Mesenteric fat pad (tissue), 1 donor: ENCODE data around the gene SCUBE3. TPM values are rescaled to one million over a fixed set of nuclear protein-coding genes. Genes with fewer than 3 reads are reported as not detected.

ENCODE experiments used
- DNase-seq: peaks from one replicate; pipeline ENCODE4 v3.0.0-alpha.2; 2020; ENCODE audit warnings: low spot score
- total RNA-seq: library from RNA; stranded (reverse); fragmentation: NEBNext Ultra II Directional; extraction: Animal tissue kit (Norgen Biotek cat#: 25700); gene quantifications from one replicate; pipeline ENCODE4 v1.2.1, GENCODE V29; 2021
- donor health status: DM: yes; HTN: yes; CAD: no.

SCUBE3 gene
- total RNA-seq, 1 donor from 2014 or later = 0.22 TPM

DNA sequence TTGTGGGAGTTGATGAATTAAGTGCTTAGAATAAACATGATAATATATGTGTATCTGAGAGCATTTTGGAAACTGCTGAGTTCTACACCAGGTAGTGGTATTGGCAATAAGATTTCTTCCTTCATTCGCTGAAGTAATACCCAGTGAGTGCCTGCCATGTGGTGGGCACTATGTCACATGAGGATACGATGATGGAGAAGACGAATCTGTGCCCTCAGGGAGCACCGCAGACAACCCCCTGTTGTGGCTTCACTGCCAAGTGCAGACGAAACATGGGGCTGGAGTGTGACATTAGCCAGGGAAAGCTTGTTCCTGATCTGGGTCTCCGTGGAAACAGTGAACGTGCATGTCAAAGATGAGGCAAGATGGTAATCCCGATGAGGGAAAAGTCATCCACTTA, 53.7 kb downstream of the SCUBE3 start:
- no peak for DNase-seq

DNA sequence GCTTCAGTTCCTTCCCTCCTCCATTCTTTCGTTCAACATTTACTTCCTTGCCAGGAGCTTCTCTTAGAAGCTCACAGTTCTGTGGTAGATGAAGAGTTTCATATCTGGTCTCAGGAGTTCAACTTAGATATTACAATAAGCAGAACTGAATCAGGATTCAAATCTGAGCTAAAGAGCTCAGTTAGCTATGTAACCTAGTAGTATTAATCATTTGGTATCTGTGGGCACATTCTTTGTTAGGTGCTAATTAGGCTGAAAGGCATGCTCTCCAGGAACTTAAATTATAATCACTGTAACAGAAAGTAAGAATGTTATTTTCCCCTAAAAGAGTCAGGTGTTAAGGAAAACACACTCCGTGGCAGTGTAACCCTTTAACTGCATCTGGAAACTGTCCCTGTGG, 54.1 kb downstream of the SCUBE3 start:
- DNase-seq = no peak

DNA sequence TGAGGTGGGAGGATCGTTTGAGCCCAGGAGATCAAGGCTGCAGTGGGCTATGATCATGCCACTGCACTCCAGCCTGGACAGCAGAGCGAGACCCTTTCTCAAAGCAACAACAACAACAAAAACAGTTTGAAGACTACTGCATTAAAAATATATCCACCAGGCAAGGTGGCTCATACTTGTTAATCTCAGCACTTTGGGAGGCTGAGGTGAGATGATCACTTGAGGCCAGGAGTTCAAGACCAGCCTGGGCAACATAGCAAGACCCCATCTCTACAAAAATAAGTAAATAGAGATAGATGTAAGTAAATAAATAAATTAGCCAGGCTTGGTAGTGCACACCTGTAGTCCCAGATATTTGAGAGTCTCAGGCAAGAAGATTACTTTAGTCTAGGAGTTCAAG, 58.2 kb downstream of the SCUBE3 start:
- no peak for DNase-seq

DNA sequence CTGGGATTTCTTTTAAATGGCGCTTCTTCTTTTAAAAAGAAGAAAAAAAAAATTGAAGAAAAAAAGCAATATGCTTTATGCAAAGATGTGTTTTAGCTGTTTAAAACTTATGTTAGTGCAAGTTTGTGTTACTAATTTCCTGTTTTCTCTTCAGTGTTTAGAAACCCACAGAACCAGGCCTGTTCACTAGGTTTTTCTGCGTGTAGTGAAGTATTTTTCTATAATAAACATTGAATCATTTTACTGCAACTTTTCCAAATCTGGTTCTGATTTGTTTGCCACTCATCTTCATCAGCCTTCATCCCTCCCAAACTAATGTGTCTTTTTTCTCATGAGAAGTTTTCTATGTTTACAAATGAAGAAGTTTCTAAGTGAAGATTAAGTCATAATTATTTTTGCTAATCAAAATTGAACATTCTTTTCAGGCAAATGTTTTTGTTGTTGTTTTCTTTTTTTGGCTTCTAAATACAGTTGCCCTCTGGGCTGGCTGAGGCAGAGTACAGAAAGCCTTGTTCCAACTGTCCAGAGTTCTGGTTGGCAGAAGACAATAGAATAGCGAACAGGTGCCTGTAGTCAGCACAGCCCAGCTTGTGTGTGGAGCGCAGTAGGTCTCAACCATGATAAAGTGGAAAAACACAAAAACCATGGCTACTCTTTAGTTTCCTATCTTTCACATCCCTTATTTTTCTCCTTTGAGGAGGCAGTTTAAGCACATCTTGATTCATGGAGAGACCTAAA, 60.2 kb downstream of the SCUBE3 start:
- DNase-seq = no peak

DNA sequence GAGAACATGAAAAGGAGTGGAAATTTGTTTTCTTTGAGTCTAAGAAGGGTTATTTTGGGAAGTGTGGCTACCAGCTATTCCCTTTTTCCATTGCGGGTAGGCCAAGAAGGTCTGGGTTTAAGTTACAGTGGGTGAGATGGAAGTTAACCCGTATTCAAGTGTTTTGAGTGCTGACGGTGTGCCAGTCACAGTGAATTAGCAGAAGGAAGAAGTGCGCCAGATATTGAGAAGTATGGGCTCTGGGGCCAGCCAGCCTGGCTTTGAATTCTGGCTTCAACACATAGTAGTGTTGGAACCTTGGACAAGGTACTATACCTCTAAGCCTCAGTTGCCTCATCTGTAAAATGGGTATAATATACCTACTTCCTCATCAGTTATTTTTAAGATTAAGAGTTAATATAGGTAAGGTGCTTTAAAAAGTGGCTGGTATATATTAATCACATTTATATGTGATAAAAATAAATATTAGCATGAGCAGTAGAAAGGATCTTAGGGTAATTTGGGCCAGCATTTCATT, 62.0 kb downstream of the SCUBE3 start:
- DNase-seq = peak; percentile 16

DNA sequence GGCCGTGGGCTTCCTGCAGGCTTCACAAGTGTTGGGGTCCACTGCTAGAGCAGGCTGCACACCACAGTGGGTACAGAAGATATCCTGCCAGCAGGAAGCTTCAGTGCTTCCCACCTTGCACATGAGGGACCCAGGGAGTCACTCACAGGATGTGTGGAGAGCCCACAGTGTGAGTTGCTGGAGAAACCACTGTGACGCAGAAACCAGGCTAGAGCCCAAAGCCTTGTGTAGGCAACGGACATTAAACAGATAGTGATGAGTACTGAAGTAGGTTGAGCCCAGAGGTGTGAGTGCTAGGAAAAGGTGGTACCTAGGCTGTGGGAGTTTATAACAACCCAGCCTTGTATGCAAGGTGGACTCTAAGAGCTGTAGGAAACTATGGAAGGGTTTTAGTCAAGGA, 65.0 kb downstream of the SCUBE3 start:
- DNase-seq = peak; percentile 43

DNA sequence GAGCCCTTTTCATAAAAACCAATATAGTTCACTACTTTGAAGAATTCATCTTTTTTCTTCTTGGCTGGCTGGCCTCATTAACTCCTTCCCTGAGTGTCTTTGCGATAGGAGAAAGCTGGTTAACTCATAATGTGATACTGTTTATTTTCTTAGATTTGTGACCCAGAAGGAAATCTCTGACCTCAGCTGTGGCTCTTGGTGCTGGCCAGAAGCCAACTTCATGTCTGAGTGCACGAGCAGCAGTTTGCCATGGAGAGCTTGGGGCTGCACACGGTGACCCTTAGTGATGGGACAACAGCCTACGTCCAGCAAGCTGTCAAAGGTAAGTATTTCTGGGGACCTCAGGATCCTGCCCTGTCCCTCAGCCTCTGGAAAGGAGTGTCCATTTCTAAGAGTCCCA, 67.1 kb downstream of the SCUBE3 start:
- DNase-seq = peak; percentile 51

DNA sequence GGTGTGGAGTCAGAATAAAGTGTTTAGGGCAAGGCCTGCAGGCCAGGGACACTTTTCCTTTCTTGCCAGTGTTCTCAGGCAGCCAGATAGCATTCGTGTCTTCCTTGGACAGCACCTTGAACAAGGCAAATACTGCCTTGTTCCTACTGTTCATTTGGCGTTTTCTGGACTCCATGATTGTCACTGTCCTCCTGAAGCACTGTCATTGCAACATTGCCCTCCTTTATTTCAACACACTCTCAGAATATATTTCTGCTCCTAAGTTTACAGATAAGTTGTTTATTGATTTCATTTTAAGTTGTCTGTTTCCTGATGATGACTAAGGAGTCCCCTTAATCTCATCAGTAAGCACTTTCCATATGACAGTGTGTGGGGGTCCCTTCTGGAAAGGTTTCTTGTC, 68.7 kb downstream of the SCUBE3 start:
- DNase-seq = peak; percentile 35

DNA sequence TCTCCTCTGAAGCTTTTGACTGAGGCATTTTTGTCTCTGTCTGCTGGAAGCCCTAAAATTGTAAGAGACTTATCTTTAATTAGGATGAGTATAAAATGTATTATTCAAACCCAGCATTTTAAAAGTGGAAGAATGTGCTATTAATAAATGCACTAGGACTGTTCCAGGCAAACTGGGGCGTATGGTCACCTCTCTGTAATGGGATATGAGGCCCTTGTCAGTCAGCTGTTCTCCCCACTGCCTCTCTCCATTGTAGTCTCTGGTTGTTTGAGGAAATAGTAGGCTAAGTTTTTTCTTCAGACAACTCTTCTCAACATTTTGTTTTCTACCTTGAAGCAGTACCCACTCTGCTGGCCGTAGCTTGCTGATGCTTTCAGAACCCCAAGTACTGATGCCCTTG, 69.6 kb downstream of the SCUBE3 start:
- DNase-seq = no peak

DNA sequence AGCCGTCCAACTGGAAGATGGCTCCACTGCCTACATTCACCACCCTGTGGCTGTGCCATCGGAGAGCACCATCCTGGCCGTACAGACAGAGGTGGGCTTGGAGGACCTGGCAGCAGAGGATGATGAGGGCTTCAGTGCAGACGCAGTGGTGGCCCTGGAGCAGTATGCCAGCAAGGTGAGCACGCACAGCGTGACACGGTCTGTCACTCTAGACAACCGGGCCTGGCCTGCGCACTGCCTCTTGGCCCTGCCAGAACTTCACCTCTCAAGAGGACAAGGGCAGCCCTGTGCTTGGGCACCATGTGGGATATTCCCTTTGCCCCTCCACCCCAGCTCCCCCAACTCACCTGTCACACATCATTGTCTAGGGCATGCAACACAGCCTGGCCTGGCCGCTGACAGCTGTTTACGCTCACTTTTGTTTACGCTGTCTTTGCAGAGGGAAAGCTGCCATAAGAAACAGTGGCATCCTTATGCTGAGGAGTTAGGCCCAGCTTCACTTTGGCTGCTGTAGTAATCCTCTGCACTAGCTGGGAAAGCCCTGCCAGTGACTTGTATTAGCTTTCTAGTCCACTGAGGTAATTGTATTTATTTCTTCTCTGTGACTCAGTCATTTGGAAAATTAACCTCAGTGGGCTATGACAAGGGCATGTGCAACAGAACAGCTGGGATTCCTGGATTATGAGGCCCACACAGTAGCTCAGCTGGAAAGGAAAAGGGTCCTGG, 74.1 kb downstream of the SCUBE3 start:
- peak; percentile 78 for DNase-seq

DNA sequence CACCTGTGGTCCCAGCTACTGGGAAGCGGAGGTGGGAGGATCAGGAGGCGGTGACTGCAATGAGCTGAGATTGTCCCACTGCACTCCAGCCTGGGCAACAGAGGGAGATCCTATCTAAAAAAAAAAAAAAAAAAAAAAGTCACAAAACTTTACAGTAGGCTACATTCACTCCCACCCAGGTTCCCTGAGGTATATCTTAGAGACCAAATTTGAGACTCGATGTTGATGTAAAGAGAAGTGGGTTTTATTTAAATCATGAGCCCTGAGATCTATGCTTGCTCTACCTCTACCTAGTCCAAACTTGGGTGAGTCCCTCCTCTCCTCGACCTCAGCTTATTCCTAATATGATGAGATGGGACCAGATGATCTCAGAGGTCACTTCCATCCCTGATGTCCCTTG, 75.1 kb downstream of the SCUBE3 start:
- DNase-seq = no peak

DNA sequence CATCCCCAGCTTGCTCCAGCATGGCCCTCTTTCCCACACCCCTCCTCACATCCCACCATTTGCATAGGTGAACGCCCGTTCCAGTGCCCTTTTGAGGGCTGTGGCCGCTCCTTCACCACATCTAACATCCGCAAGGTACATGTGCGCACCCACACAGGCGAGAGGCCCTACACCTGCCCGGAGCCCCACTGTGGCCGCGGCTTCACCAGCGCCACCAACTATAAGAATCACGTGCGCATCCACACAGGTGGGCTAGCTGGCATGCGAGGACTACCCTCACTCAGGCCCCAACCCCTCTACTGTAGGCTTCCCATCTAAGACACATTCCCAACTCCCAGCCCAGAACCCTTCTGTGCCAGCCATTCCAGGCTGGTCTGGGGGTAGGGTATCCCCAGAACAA, 77.7 kb downstream of the SCUBE3 start:
- DNase-seq = peak; percentile 86

DNA sequence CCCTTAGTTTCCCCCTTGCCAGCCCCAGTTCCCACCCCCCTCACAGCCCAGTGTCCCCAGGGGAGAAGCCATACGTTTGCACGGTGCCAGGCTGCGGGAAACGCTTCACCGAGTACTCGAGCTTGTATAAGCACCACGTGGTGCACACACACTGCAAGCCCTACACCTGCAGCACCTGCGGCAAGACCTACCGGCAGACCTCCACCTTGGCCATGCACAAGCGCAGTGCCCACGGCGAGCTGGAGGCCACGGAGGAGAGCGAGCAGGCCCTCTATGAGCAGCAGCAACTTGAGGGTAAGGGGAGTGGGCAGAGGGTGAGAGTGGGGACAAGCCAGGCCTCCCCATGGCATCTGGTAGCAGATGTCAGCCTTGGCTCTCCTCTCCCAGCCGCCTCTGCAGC, 78.7 kb downstream of the SCUBE3 start:
- peak; percentile 72 for DNase-seq

DNA sequence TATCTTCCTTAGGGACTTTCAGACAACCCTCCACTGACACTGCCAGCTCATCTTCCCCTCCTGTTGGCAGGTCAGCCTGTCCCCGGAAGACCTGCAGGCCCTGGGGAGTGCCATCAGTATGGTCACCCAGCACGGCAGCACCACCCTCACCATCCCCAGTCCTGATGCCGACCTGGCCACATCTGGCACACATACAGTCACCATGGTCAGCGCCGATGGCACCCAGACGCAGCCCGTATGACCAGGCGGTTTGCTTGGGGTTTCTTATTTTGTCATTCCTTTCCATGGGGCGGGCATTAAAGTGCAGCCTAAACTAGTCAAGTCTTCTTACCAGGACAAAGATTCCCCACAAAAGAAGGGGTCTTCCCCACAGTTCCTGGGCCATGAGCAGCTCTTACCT, 79.9 kb downstream of the SCUBE3 start:
- DNase-seq = peak; percentile 59

DNA sequence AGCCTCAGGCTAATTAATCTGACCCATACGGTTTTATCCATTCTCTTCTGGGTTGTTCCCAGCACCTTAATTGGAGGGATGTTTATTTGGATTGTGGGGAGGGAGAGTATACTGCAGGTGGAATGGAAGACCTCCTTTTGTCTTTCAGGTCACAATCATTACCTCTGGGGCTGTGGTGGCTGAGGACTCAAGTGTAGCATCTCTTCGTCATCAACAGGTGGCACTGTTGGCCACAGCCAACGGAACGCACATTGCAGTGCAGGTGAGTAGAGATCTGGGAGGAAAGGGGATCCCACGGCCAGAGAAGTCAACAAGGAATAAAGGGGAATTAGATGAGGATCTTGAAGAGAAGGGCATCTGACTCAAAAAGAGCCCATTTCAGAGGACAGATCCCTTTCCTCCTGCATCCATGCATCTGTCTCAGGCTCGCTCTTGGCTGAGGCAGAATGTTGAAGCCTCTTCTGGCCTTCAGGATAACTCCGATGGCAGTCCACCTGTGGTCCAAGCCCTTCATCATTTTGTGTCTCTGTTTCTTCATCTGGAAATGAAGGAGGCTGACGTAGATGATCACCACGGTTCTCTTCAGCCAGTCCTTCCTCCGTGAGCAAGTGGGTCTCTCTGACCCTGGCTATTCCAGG, 80.7 kb downstream of the SCUBE3 start:
- peak; percentile 68 for DNase-seq

DNA sequence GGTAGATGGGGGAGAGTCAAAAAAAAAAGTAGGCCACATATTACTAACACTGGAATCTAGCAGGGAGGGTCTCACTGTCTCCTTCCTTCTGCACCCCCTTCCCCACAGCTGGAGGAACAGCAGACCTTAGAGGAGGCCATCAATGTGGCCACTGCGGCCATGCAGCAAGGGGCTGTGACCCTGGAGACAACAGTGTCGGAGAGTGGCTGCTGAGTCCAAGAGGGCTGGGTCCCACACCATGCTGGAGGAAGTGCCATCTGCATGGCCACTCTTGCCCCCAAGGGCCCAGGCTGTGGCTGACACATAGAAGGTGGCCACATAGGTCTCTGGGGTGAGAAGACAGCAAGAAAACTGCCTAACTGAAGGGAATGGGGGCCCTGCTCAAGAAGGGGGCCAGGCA, 81.3 kb downstream of the SCUBE3 start:
- peak; percentile 60 for DNase-seq

DNA sequence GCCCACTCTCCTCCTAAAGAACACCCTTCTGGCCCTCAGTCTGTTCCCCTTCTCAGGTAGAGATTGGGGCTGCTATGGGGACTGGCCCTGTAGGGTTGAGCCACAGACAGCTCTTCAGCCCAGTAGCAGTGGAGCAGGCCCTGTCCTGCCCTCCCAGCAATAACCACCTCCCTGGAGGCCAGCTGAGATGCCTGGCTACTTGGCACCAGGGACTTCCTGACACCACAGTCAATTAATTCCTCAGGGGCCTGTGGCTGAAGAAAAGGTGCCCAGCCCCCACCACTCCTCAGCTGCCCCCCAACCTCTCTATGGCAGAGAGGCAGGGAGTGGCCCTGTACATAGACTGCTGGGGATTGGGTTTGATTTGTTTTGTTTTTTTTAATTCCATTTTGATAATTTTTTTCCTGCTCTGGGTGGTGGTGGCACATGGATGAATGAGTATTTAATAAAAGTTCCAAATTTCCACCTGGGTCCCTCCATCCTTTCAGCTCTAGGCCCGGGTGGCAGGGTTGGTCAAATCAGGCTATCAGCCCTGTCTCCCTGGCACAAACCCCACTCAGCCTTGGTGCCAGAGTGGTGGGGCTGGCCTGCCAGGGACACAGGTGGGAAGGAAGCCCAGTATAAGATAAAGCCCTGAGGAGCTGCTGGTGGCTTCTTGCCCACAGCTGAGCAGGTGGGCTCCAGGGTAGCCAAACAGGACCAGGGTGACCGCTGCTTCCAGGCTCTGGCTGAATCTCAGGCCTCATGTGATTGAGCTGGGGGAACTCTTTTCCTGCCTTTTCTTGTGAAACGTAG, 82.0 kb downstream of the SCUBE3 start:
- no peak for DNase-seq

DNA sequence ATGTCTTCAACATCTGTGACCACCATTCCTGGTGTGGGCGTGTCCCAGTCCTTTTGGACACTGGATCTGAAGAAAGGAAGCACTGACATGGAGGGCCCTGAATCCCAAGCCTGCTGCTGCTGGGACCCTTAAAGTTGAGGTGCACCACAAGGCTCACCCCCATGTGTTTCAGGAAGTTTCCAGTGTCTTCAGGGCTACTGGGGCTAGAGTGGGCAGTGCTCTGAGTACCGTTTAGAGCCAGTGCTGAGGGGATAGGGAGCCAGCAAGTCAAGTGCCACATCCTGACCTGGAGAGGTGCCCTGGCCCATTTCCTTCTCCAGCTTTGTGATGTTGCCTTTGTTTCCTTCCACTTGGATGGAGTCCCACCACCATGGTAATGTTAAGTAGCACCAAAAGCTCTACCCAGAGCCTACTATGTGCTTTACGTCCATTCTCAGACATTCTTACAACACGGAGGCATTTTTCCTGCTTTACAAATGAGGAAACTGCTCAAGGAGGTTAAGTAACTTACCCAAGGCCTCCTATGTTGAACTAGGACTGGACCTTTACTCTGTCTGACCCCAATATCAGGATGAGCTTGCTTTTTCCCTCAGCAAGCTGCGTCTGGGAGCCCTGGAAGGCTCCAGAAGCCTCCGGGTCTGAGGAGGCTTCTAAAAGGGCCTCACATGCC, 83.3 kb downstream of the SCUBE3 start:
- DNase-seq = peak; percentile 57

DNA sequence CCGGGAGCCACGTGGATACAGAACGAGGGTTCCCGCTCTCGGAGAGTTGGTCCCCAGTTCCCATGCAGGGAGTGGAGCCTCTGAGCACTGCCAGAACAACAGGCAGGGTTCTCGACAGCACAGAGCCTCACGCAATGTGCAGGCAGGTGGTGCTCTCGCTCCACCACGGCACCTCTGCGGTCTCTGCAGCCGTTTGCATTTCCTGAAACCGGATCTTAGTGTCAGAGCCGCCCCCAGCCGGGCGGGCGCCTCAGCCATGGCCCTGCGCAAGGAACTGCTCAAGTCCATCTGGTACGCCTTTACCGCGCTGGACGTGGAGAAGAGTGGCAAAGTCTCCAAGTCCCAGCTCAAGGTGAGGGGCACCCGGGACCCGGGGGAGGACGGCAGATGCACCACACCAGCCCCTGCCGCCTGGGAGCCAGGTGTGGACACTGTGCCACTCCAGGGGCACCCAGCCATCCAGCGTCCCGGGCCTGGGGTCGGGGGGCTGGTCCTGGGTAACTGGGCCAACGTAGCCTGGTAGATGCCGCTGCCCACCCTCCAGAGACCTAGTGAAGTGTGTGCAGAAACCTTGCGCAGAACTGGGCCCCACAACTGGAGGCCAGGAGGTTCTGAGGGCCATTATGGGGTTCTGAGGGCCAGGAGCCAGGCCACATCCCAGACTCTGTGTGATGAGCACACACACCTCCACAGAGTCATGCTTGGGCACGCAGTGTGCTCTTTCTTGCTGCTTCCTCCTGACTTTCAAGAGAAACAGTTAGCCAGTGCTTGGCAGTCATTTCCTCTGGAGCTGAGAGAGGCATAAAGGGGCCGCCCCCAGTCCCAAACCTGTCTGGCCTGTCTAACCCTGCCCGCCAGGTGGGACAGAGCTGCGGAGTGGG, 84.1 kb downstream of the SCUBE3 start, which contains the start of gene DEF6:
Gene DEF6, plus strand, starts transcription at position 218 of the 881 bp plus-strand sequence. Its CDS starts 39 bp downstream, at position 257.
- peak; percentile 93 for DNase-seq
